Measurements from ENCODE around the gene FBXW4.
"Not testable (repeated sequence)": the region's sequence is repeated elsewhere in the genome, so short reads cannot be mapped to it uniquely, and the experiment has no call there.

The FBXW4 gene

DNA sequence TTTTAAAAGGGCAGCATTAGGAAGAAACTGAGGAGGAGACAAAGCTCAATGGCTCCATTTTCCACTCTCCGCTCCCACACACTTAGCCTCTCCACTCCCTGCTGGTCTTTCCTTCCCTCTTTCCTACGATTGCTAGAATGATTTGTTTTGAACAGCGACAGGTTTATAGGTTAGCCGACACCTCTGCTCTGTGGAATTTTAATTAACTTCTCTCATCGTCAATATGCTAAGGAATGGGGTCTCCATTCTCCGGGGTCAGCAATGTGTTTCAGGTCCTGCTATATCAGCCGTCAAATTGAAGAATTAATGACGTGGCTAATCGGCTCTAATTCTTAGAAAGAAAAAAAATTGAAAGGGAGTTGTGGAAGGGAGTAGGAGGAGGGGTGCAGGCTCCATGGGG lies 28.9 kb downstream of the FBXW4 start:
- DNase-seq (ENCODE audit: low read depth), result no peak
- H3K4me3 ChIP-seq (ENCODE audit: low read depth, low read length), result no peak overlapping the region

DNA sequence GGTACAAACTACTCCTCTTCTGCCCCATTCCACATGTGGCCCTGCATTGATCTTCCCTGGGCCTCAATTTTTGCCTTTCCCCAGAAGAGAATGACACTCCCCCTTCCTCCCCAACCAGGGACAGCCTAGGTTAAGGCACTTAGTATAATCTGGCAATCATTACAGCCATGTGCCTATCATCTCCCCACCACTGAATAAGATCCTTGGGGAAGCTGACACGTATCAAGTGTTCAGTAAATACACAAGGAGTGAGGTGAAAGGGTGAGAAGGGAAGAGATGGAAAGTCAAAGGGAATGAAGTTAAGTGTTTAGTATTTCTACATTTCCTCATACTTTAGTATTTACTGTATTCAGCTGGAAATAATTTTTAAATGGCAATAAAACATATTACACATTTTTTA lies 31.9 kb downstream of the FBXW4 start:
- no peak overlapping the region for H3K4me3 ChIP-seq (ENCODE audit: low read depth, low read length)
- no peak for DNase-seq (ENCODE audit: low read depth)

DNA sequence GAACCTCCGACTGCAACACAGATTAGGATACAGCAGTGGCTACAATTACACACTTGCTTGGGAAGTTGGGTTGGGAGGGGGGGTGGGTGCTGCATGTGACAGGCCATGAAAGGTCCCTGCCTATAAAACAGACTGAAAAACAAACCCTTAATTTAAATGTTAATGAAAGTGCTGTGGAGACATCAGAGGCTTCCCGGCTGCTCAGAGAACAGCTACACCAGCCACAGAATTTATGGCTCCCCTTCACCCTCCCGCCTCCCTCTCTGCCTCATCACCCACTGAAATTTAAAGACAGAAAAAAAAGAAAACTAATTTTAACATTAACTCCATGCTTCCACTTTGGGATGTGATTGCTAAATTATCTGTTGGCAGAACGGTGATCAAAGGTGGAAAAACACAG lies 34.7 kb downstream of the FBXW4 start:
- DNase-seq (ENCODE audit: low read depth), result no peak
- H3K4me3 ChIP-seq (ENCODE audit: low read depth, low read length), result no peak overlapping the region

GRCh38 chr10:101658975-101659374 lies 36.0 kb downstream of the FBXW4 start:
- no peak for DNase-seq (ENCODE audit: low read depth)
- no peak overlapping the region for H3K4me3 ChIP-seq (ENCODE audit: low read depth, low read length)

GRCh38 chr10:101656890-101657289 lies 38.1 kb downstream of the FBXW4 start:
- no peak overlapping the region for H3K4me3 ChIP-seq (ENCODE audit: low read depth, low read length)
- DNase-seq (ENCODE audit: low read depth), result no peak

DNA sequence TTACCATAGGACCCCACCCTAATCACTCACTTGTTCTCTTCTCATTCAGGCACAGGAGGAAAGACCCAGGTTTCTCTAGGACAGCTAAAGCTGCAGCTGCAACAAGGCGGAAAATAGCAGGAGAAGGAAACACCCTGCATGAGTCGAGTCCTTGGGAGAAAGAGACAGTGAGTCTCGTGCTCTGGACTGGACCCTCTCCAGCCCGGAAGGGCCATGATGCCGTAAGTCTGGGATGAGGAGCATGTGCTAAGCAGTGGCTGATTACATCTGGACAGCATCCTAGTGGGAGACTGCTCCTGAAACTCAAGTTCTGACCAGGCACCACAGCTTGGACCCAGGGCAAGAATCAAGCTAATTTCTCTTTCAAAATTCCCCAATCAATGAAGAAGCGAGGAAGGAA lies 39.4 kb downstream of the FBXW4 start:
- no peak for DNase-seq (ENCODE audit: low read depth)
- no peak overlapping the region for H3K4me3 ChIP-seq (ENCODE audit: low read depth, low read length)

GRCh38 chr10:101653536-101653935 lies 41.4 kb downstream of the FBXW4 start:
- DNase-seq (ENCODE audit: low read depth), result no peak
- H3K4me3 ChIP-seq (ENCODE audit: low read depth, low read length), result no peak overlapping the region

DNA sequence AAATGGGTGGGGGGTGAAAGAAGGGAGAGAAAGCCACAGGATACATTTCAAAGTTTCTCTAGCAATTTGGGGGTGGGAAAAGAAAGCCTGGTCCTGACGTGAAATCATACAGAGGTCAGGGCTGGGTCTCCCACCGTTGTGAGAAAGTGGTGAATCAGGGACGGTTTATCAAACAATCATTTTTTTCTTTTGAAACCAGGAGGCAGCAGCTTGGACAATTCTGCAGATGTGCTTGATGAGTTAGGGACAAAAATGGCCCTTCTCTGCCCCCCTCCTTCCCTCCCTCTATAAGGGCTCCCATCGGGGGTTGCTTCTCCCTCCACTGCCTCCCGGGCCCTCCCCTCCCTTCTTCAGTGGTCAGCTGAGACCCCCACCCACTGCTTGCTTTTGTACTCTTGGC lies 43.6 kb downstream of the FBXW4 start:
- H3K4me3 ChIP-seq (ENCODE audit: low read depth, low read length), result no peak overlapping the region
- DNase-seq (ENCODE audit: low read depth), result no peak

GRCh38 chr10:101650863-101651262 lies 44.1 kb downstream of the FBXW4 start:
- DNase-seq (ENCODE audit: low read depth), result no peak
- no peak overlapping the region for H3K4me3 ChIP-seq (ENCODE audit: low read depth, low read length)

DNA sequence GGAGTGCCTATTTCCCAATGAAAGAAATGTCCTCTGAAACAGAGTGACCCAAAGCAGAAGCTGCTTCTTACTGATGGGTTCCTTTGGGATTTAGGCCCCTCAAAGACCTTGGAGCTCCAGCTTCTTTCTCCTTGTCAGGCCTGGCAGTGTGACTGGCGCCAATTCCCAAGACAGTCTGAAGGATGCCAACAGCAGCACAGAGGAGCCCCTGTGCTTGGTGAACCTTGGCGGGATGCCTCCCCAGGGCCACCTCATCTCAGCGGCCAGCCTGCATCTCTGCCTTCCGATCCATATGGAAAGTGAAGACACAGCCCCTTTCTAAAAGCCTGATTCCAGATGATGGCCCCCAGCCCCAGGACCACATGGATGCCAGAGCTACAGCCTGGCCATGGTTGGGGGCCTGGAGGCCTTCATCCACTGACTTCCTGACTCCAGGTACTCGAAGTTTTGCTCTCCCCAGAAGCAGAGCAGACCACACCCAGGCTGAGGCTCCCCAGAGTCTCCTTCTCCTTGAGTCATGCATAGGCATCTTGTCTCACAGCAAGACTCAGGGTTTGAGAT lies 45.4 kb downstream of the FBXW4 start:
- H3K4me3 ChIP-seq (ENCODE audit: low read depth, low read length), result no peak overlapping the region
- DNase-seq (ENCODE audit: low read depth), result no peak

DNA sequence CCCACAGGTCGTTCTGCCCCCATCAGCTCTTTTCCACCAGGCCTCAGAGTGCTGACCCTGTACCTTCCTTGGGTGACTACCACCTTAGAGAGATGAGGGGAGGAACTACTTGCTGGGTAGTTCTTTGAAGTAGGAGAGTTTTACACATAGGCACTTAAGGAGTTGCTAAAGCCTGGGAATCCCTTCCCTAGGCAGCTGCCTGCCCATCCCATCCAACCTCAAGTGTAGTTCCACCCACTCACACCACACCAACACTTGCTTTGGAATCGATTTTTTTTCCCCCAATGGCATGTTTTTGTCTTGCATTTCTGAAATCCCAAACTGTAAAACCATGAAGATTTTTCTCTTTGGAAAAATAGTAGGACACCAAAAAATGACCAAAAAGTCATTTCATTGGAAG lies 47.7 kb downstream of the FBXW4 start:
- no peak for DNase-seq (ENCODE audit: low read depth)
- H3K4me3 ChIP-seq (ENCODE audit: low read depth, low read length), result no peak overlapping the region

GRCh38 chr10:101646364-101646763 lies 48.6 kb downstream of the FBXW4 start:
- no peak for DNase-seq (ENCODE audit: low read depth)
- H3K4me3 ChIP-seq (ENCODE audit: low read depth, low read length), result no peak overlapping the region

- H3K4me3 ChIP-seq (ENCODE audit: low read depth, low read length), result no peak overlapping the region
These were observed 49.3 kb downstream of the FBXW4 start for GRCh38 chr10:101645659-101646058.

DNA sequence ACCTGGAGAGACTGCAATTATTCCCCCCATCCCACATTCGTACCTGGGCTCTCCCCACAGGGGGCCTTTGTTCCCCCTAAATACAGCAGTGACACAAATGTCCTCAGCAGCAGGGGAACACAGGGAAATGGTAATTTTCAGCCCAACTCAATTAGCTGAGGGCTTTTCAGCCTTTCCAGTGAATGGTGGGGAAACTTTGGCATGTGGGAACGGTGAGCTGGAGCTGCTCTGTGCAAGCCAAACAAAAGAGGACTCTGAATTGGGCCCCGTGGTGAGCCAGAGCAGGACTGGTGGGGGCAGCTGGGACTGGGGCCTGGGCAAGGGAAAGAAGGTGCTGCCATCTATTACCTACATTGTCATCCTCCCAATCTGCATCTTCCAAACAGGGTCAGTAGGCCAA lies 51.0 kb downstream of the FBXW4 start:
- no peak for DNase-seq (ENCODE audit: low read depth)
- no peak overlapping the region for H3K4me3 ChIP-seq (ENCODE audit: low read depth, low read length)

More at GRCh38 chr10:101645659-101646058, 49.3 kb downstream of the FBXW4 start:
- DNase-seq (ENCODE audit: low read depth), result no peak

DNA sequence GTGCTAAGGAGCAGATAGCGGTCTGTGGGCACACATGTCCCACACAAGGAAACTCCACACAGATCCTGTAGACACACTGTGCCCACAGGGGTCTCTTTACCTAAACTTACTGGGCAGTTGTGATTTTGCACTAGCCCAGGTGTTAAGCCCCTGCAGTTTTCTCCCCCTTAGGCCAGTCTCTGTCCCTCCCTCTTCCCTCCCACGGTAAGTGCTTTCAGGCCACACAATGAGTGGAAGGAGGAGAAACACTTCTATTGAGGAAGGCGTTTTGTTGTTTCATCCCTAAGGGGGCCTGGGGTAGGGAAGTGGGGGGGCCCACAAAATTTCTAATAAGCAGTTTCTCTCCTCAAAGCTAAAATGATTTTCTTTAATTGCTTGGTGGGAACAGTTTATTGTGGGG lies 51.4 kb downstream of the FBXW4 start:
- no peak overlapping the region for H3K4me3 ChIP-seq (ENCODE audit: low read depth, low read length)
- no peak for DNase-seq (ENCODE audit: low read depth)

GRCh38 chr10:101639141-101639900 lies 55.6 kb downstream of the FBXW4 start:
- H3K4me3 ChIP-seq (ENCODE audit: low read depth, low read length), result no peak overlapping the region
- no peak for DNase-seq (ENCODE audit: low read depth)

GRCh38 chr10:101633510-101633909 lies 61.5 kb downstream of the FBXW4 start:
- DNase-seq (ENCODE audit: low read depth); H3K4me3 ChIP-seq (ENCODE audit: low read depth, low read length): not testable (repeated sequence)

- no peak overlapping the region for H3K4me3 ChIP-seq (ENCODE audit: low read depth, low read length)
- no peak for DNase-seq (ENCODE audit: low read depth)
These were observed 63.0 kb downstream of the FBXW4 start for GRCh38 chr10:101631821-101632475.

DNA sequence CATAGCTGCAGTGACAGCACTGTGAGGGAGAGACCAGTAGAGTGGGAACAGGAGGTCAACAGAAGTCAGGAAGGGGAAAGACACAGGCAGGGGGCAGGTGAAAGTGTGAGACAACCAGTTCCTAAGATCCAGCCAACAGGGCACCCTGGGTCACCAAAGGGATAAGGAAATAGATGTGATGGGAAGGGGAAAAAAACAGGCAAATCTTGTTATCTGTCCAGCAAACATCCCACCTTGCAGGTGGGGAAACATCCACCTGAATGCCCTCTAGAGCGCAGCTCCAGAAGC lies 64.4 kb downstream of the FBXW4 start:
- DNase-seq (ENCODE audit: low read depth), result no peak
- no peak overlapping the region for H3K4me3 ChIP-seq (ENCODE audit: low read depth, low read length)

- no peak for DNase-seq (ENCODE audit: low read depth)
- H3K4me3 ChIP-seq (ENCODE audit: low read depth, low read length), result no peak overlapping the region
These were observed 64.9 kb downstream of the FBXW4 start for GRCh38 chr10:101629837-101630632.
